Neutrophil (primary cell): ENCODE results near the gene USP5.

Source experiments
- H3K27ac ChIP-seq: fragments of 200-600 bp; sonication (generic); 2 replicates; pipeline ENCODE4 v1.5.1; 2016; ENCODE audit warnings: mild to moderate bottlenecking, moderate library complexity
- H3K27me3 ChIP-seq: fragments of 200-600 bp; sonication (generic); 2 replicates; pipeline ENCODE4 v1.6.0; 2016; ENCODE audit warnings: mild to moderate bottlenecking
- H3K36me3 ChIP-seq: fragments of 200-600 bp; sonication (generic); 2 replicates; pipeline ENCODE4 v1.5.1; 2017
- H3K4me1 ChIP-seq, 2 experiments: fragments of 200-600 bp in 1 of 2; sonication (generic) in 1 of 2; 1 replicate in 1 of 2; 2 replicates in 1 of 2; pipeline versions ENCODE4 v1.5.1 to v1.6.1; 2013 to 2016; ENCODE audit warnings: low read depth in 1 of 2, low read length in 1 of 2, mild to moderate bottlenecking in 1 of 2, moderate library complexity in 1 of 2; ENCODE audit not compliant: control insufficient read depth in 1 of 2, insufficient read depth in 1 of 2
- H3K4me3 ChIP-seq, 2 experiments: fragments of 200-600 bp in 1 of 2; sonication (generic) in 1 of 2; 1 replicate in 1 of 2; 2 replicates in 1 of 2; pipeline ENCODE4 v1.5.1; 2013 to 2016; ENCODE audit warnings: low read depth in 1 of 2, low read length in 1 of 2, mild to moderate bottlenecking in 1 of 2, moderate library complexity in 1 of 2
- H3K9me3 ChIP-seq: fragments of 200-600 bp; sonication (generic); 2 replicates; pipeline ENCODE4 v1.5.1; 2016
- TF ChIP-seq, protein P1 (sequence below): fragments of 200-600 bp; sonication (generic); IDR thresholded peaks from 2 replicates; pipeline ENCODE4 v1.5.1; 2016; ENCODE audit warnings: antibody characterized with exemption

Gene USP5

DNA sequence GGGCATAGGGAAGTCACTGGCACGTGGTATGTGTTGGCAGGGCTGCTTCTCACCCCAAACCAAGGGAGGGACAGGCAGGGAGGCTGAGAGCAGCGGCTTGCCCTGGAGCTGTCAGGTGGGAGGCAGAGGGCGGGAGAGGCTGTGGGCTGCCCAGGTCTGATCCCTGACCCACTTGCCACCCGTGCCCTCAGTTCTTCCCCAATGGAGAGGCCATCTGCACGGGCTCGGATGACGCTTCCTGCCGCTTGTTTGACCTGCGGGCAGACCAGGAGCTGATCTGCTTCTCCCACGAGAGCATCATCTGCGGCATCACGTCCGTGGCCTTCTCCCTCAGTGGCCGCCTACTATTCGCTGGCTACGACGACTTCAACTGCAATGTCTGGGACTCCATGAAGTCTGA is 6.6 kb upstream of the USP5 start:
- Histone ChIP-seq H3K4me1 (peaks cover 20 to 30% of the 10 kb centered on the region in 2 experiments), H3K27ac (no peak overlapping the region), H3K36me3 (peaks cover 16% of the 10 kb centered on the region), H3K9me3 (no peaks in the 10 kb centered on the region), H3K4me3 (no peak overlapping the region), H3K27me3 (no peaks in the 10 kb centered on the region)
- TF ChIP-seq, protein P1, sequence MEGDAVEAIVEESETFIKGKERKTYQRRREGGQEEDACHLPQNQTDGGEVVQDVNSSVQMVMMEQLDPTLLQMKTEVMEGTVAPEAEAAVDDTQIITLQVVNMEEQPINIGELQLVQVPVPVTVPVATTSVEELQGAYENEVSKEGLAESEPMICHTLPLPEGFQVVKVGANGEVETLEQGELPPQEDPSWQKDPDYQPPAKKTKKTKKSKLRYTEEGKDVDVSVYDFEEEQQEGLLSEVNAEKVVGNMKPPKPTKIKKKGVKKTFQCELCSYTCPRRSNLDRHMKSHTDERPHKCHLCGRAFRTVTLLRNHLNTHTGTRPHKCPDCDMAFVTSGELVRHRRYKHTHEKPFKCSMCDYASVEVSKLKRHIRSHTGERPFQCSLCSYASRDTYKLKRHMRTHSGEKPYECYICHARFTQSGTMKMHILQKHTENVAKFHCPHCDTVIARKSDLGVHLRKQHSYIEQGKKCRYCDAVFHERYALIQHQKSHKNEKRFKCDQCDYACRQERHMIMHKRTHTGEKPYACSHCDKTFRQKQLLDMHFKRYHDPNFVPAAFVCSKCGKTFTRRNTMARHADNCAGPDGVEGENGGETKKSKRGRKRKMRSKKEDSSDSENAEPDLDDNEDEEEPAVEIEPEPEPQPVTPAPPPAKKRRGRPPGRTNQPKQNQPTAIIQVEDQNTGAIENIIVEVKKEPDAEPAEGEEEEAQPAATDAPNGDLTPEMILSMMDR, result no peak

DNA sequence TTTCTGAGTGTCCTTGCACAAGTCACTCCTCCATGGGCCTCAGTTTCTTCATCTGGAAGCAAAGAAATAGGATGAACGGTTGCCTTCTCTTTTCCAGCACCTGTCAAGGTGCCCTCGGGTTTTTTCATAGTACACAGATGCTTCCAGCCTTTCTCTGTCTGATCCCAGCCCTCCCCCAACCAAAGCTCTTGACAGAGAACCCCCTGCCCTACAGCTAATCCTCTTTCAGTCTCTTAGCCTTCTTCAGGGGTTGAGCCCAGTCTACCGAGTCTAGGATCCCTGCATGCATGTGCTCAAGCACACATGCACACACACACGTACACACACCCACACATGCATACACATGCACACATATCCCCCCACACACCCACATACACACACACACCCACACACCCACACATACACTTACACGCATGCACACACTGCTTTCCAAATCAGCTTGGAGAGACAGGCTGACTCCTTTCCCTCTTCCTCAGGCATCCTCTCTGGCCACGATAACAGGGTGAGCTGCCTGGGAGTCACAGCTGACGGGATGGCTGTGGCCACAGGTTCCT is 5.6 kb upstream of the USP5 start:
- no peak overlapping the region for H3K27ac ChIP-seq
- peaks cover 16% of the 10 kb centered on the region for H3K36me3 ChIP-seq
- no peaks in the 10 kb centered on the region for H3K9me3 ChIP-seq
- H3K27me3 ChIP-seq, result no peaks in the 10 kb centered on the region
- no peak overlapping the region for H3K4me3 ChIP-seq
- TF ChIP-seq, protein P1, result no peak
- peaks cover 20 to 31% of the 10 kb centered on the region in 2 experiments for H3K4me1 ChIP-seq

- Histone ChIP-seq H3K36me3 (peaks cover 16% of the 10 kb centered on the region), H3K27me3 (no peaks in the 10 kb centered on the region), H3K9me3 (no peaks in the 10 kb centered on the region), H3K4me3 (no peak overlapping the region), H3K4me1 (peaks cover 19 to 34% of the 10 kb centered on the region in 2 experiments), H3K27ac (no peak overlapping the region)
- TF ChIP-seq, protein P1, result no peak
These were observed 4.3 kb upstream of the USP5 start for GRCh38 chr12:6847676-6848075.

- Histone ChIP-seq H3K4me3 (no peak overlapping the region), H3K9me3 (no peaks in the 10 kb centered on the region), H3K36me3 (peaks cover 16% of the 10 kb centered on the region), H3K27me3 (no peaks in the 10 kb centered on the region), H3K27ac (no peak overlapping the region), H3K4me1 (peaks cover 25 to 40% of the 10 kb centered on the region in 2 experiments)
- TF ChIP-seq, protein P1, result no peak
These were observed 2.5 kb upstream of the USP5 start for GRCh38 chr12:6849427-6849826.

DNA sequence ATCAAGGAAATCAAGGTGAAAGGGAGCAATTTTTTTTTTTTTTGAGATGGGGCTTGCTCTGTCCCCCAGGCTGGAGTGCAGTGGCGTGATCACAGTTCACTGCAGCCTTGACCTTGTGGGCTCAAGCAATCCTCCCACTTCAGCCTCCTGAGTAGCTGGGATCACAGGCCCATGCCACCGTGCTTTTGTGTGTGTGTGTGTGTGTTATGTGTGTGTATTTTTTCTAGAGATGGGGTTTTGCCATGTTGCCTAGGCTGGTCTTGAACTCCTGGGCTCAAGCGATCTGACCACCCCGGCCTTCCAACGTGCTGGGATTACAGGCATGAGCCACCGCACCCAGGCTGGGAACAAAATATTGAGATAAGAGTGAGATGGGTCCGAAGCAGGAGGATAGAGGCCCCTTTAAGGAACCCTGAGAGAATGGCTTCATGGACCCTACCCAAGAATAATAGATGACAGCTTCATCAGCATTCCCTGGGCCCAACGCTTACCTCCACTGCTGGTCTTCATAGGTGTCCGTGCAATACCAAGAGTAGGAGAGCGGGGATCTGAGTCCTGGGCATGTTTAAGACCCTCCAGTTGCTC is 1.9 kb upstream of the USP5 start:
- TF ChIP-seq, protein P1, result no peak
- Histone ChIP-seq H3K4me3 (no peak overlapping the region), H3K36me3 (peaks cover 12% of the 10 kb centered on the region), H3K27me3 (no peaks in the 10 kb centered on the region), H3K9me3 (no peaks in the 10 kb centered on the region), H3K27ac (no peak overlapping the region), H3K4me1 (peaks cover 25 to 40% of the 10 kb centered on the region in 2 experiments)
